HG03571 (cell line): ENCODE measurements around the gene TANGO2.

Experiments
- ATAC-seq: cut with Tn5 transposase; IDR thresholded peaks from one replicate; pipeline ENCODE4 v1.9.1; 2021; ENCODE audit not compliant: unreplicated experiment

TANGO2 gene

GRCh38 chr22:20020533-20021195 is at the start of gene TANGO2:
Gene TANGO2, plus strand, starts transcription at chr22:20021110. Its CDS starts 15,689 bp downstream, at chr22:20036799.
- ATAC-seq: peak; percentile 74

- ATAC-seq: no peak
Observed at GRCh38 chr22:19971276-19972124, 49.4 kb upstream of the TANGO2 start.

GRCh38 chr22:19972251-19972650 is 48.7 kb upstream of the TANGO2 start:
- ATAC-seq: no peak

GRCh38 chr22:19972652-19973550 is 48.0 kb upstream of the TANGO2 start:
- ATAC-seq: no peak

GRCh38 chr22:19973551-19974267 is 47.2 kb upstream of the TANGO2 start:
- no peak for ATAC-seq

- no peak for ATAC-seq
Observed at GRCh38 chr22:19974268-19974861, 46.5 kb upstream of the TANGO2 start.

GRCh38 chr22:19974935-19975706 is 45.8 kb upstream of the TANGO2 start:
- ATAC-seq: no peak

GRCh38 chr22:19975707-19976035 is 45.2 kb upstream of the TANGO2 start:
- no peak for ATAC-seq

- no peak for ATAC-seq
Observed at GRCh38 chr22:19976671-19977070, 44.2 kb upstream of the TANGO2 start.

GRCh38 chr22:19977296-19978243 is 43.3 kb upstream of the TANGO2 start:
- no peak for ATAC-seq

- ATAC-seq: no peak
Observed at GRCh38 chr22:19978748-19979147, 42.2 kb upstream of the TANGO2 start.

GRCh38 chr22:19979712-19980493 is 41.0 kb upstream of the TANGO2 start:
- ATAC-seq: no peak

- no peak for ATAC-seq
Observed at GRCh38 chr22:19980766-19981165, 40.1 kb upstream of the TANGO2 start.

GRCh38 chr22:19981171-19981960 is 39.5 kb upstream of the TANGO2 start:
- no peak for ATAC-seq

- ATAC-seq: no peak
Observed at GRCh38 chr22:19981961-19982920, 38.7 kb upstream of the TANGO2 start.
